Activated T-cell treated with anti-CD3 and anti-CD28 coated beads for 48 hours (primary cell): ENCODE results near the gene SLC15A5.

Experiments
- DNase-seq: peaks from one replicate; pipeline ENCODE4 v3.0.0-alpha.2; 2020; ENCODE audit warnings: low read depth

Gene SLC15A5

GRCh38 chr12:16277585-16277984 is at the start of gene SLC15A5:
Gene SLC15A5 (minus strand): TSS chr12:16277685. CDS start chr12:16277685, 0 bp downstream.
- DNase-seq = no peak

- no peak for DNase-seq
Observed at GRCh38 chr12:16325426-16325825, 47.9 kb upstream of the SLC15A5 start.

GRCh38 chr12:16324772-16325171 is 47.3 kb upstream of the SLC15A5 start:
- no peak for DNase-seq

GRCh38 chr12:16324272-16324671 is 46.8 kb upstream of the SLC15A5 start:
- DNase-seq = no peak

GRCh38 chr12:16323638-16324037 is 46.2 kb upstream of the SLC15A5 start:
- no peak for DNase-seq

GRCh38 chr12:16323010-16323409 is 45.5 kb upstream of the SLC15A5 start:
- DNase-seq = no peak

- DNase-seq = no peak
Observed at GRCh38 chr12:16310934-16311333, 33.4 kb upstream of the SLC15A5 start.

GRCh38 chr12:16307856-16308475 is 30.5 kb upstream of the SLC15A5 start:
- no peak for DNase-seq

GRCh38 chr12:16303939-16304338 is 26.5 kb upstream of the SLC15A5 start:
- no peak for DNase-seq

GRCh38 chr12:16300736-16301135 is 23.3 kb upstream of the SLC15A5 start:
- DNase-seq = no peak

GRCh38 chr12:16300122-16300521 is 22.6 kb upstream of the SLC15A5 start:
- no peak for DNase-seq

GRCh38 chr12:16299403-16299802 is 21.9 kb upstream of the SLC15A5 start:
- no peak for DNase-seq

GRCh38 chr12:16297521-16297920 is 20.0 kb upstream of the SLC15A5 start:
- no peak for DNase-seq

GRCh38 chr12:16294376-16294956 is 17.0 kb upstream of the SLC15A5 start:
- no peak for DNase-seq

- DNase-seq = no peak
Observed at GRCh38 chr12:16291032-16291431, 13.5 kb upstream of the SLC15A5 start.

GRCh38 chr12:16285586-16285985 is 8.1 kb upstream of the SLC15A5 start:
- DNase-seq = no peak

- DNase-seq = no peak
Observed at GRCh38 chr12:16282978-16283377, 5.5 kb upstream of the SLC15A5 start.

GRCh38 chr12:16282081-16282480 is 4.6 kb upstream of the SLC15A5 start:
- DNase-seq = no peak

- DNase-seq = no peak
Observed at GRCh38 chr12:16281157-16281556, 3.7 kb upstream of the SLC15A5 start.

GRCh38 chr12:16272222-16272621 is 5.3 kb downstream of the SLC15A5 start:
- no peak for DNase-seq

GRCh38 chr12:16271062-16271461 is 6.4 kb downstream of the SLC15A5 start:
- no peak for DNase-seq

GRCh38 chr12:16269946-16270345 is 7.5 kb downstream of the SLC15A5 start:
- DNase-seq = no peak

- DNase-seq = no peak
Observed at GRCh38 chr12:16266085-16266484, 11.4 kb downstream of the SLC15A5 start.

- no peak for DNase-seq
Observed at GRCh38 chr12:16261944-16262475, 15.5 kb downstream of the SLC15A5 start.
